Liver (tissue), 9 donors: ENCODE results near the gene FBP2. TPM values are rescaled to one million over a fixed set of nuclear protein-coding genes. Genes with fewer than 3 reads are reported as not detected.

Experiments used
- DNase-seq: peaks from one replicate; pipeline ENCODE4 v3.0.0-alpha.2; 2017; ENCODE audit warnings: low spot score
- H3K27ac ChIP-seq, 2 donors: one replicate each; pipeline ENCODE4 v1.7.0; 2013; ENCODE audit warnings: inconsistent platforms in 2 of 2, low read length in 2 of 2, control low read depth in 1 of 2, low read depth in 1 of 2, mild to moderate bottlenecking in 1 of 2
- H3K27me3 ChIP-seq, 4 donors: one replicate each; pipeline versions ENCODE4 v1.6.1 to v1.7.0; 2013; ENCODE audit warnings: low read length in 3 of 4, inconsistent platforms in 1 of 4, mild to moderate bottlenecking in 1 of 4, moderate library complexity in 1 of 4; ENCODE audit not compliant: control insufficient read depth in 4 of 4, insufficient read depth in 4 of 4
- H3K36me3 ChIP-seq, 4 donors: one replicate each; pipeline versions ENCODE4 v1.6.1 to v1.7.0; 2013; ENCODE audit warnings: low read length in 3 of 4, mild to moderate bottlenecking in 3 of 4, low read depth in 1 of 4, moderate library complexity in 1 of 4; ENCODE audit not compliant: control insufficient read depth in 4 of 4, insufficient read depth in 3 of 4
- H3K4me1 ChIP-seq, 4 donors: one replicate each; pipeline versions ENCODE4 v1.6.1 to v1.7.0; 2013; ENCODE audit warnings: low read length in 3 of 4, mild to moderate bottlenecking in 3 of 4, moderate library complexity in 1 of 4; ENCODE audit not compliant: control insufficient read depth in 4 of 4, insufficient read depth in 4 of 4
- H3K4me3 ChIP-seq, 3 donors: one replicate each; pipeline versions ENCODE4 v1.6.1 to v1.7.0; 2013; ENCODE audit warnings: low read length in 3 of 3, control low read depth in 1 of 3, low read depth in 1 of 3, mild to moderate bottlenecking in 1 of 3
- H3K9ac ChIP-seq, 2 donors: one replicate each; pipeline ENCODE4 v1.7.0; 2013; ENCODE audit warnings: low read length in 2 of 2, mild to moderate bottlenecking in 2 of 2, moderate library complexity in 2 of 2, control low read depth in 1 of 2, low read depth in 1 of 2
- H3K9me3 ChIP-seq, 4 donors: one replicate each; pipeline versions ENCODE4 v1.6.1 to v1.7.0; 2013; ENCODE audit warnings: low read length in 3 of 4; ENCODE audit not compliant: control insufficient read depth in 4 of 4
- EGR1 ChIP-seq, 2 donors: IDR thresholded peaks; 2 replicates each; pipeline ENCODE4 v1.6.1; 2016 to 2018; ENCODE audit warnings: antibody characterized with exemption in 2 of 2, low read depth in 2 of 2
- FOXA1 ChIP-seq: IDR thresholded peaks from 2 replicates; pipeline ENCODE4 v1.6.1; 2016; ENCODE audit warnings: antibody characterized with exemption
- GABPA ChIP-seq, 2 donors: IDR thresholded peaks in 1 of 2; conservative IDR thresholded peaks in 1 of 2; 2 replicates each; pipeline ENCODE4 v1.6.1; 2016; ENCODE audit warnings: antibody characterized with exemption in 2 of 2, mild to moderate bottlenecking in 1 of 2, moderate library complexity in 1 of 2
- HNF4A ChIP-seq, 2 donors: conservative IDR thresholded peaks; 2 replicates each; pipeline ENCODE4 v1.6.1; 2016; ENCODE audit warnings: antibody characterized with exemption in 2 of 2, mild to moderate bottlenecking in 2 of 2
- HNF4G ChIP-seq: IDR thresholded peaks from 2 replicates; pipeline ENCODE4 v1.6.1; 2016; ENCODE audit warnings: antibody characterized with exemption
- JUND ChIP-seq, 2 donors: IDR thresholded peaks; 2 replicates each; pipeline ENCODE4 v1.6.1; 2016; ENCODE audit warnings: antibody characterized with exemption in 2 of 2
- RAD21 ChIP-seq, 2 donors: IDR thresholded peaks; 2 replicates each; pipeline ENCODE4 v1.6.1; 2016; ENCODE audit warnings: antibody characterized with exemption in 2 of 2, mild to moderate bottlenecking in 2 of 2
- TAF1 ChIP-seq: conservative IDR thresholded peaks from 2 replicates; pipeline ENCODE4 v1.6.1; 2016; ENCODE audit warnings: antibody characterized with exemption, mild to moderate bottlenecking
- YY1 ChIP-seq: IDR thresholded peaks from 2 replicates; pipeline ENCODE4 v1.6.1; 2016; ENCODE audit warnings: antibody characterized with exemption, mild to moderate bottlenecking
- WGBS: extraction: QIAGEN DNeasy Blood & Tissue Kit; methylation state at CpG from one replicate; pipeline ENCODE4 v1.1.7; 2013; 5-methylcytosine and 5-hydroxymethylcytosine counted together
- polyA plus RNA-seq, 2 donors: library from polyadenylated mRNA; stranded (reverse) in 1 of 2; unstranded in 1 of 2; fragments of 200-250 nt in 1 of 2; fragments of >200 nt in 1 of 2; fragmentation: Nextera tagmentation in 1 of 2; extraction: Ambion mirVana in 1 of 2; gene quantifications; one replicate each; pipeline versions ENCODE4 v1.2.1 to v1.2.3, GENCODE V29; 2013 to 2015
- total RNA-seq, 2 donors: library from RNA; depleted of rRNA; stranded (reverse); fragments of >200 nt; gene quantifications; one replicate each; pipeline ENCODE4 v1.2.3, GENCODE V29; 2014
- TF ChIP-seq, protein P1 (sequence below): IDR thresholded peaks from 2 replicates; pipeline ENCODE4 v1.6.1; 2016; ENCODE audit warnings: antibody characterized with exemption
- TF ChIP-seq, protein P2 (sequence below): fragments of 150-350 bp; IDR thresholded peaks from 2 replicates; pipeline ENCODE4 v1.5.1; 2017; ENCODE audit warnings: improper control_type of control experiment, low read depth, low read length; ENCODE audit not compliant: missing input control
- TF ChIP-seq, protein P3 (sequence below): IDR thresholded peaks from 2 replicates; pipeline ENCODE4 v1.6.1; 2016; ENCODE audit warnings: antibody characterized with exemption
- TF ChIP-seq, protein P4 (sequence below): IDR thresholded peaks from 2 replicates; pipeline ENCODE4 v1.6.1; 2016; ENCODE audit warnings: antibody characterized with exemption
- TF ChIP-seq, protein P5 (sequence below): IDR thresholded peaks from 2 replicates; pipeline ENCODE4 v1.6.1; 2016; ENCODE audit warnings: antibody characterized with exemption, mild to moderate bottlenecking
- donor health status: healthy.
- donor health status: healthy.
- donor health status: healthy.
- donor health status: healthy.
- donor health status: healthy.

FBP2 gene
- total and polyA plus RNA-seq, 4 donors: not detected

DNA sequence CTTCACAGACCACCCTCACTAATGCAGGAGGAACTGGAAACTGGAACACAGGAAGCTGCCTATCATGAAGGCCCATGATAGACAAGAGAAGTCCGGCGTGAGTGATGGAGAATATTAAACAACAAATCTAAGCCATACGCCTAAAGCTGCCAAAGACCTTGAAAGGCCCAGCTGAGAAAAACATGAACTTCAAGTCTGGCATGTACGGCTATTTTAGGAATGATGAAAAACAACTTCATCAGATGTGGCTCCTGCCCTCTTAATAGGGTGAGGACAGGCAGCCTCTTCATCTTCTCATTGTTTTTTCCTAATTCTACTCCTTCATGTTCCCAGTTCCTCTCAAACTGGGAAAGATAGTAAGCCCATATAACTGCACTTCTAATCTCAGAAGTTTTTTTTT is 25.4 kb upstream of the FBP2 start:
- Histone ChIP-seq H3K4me3 (no peak overlapping the region), H3K9ac (no peak overlapping the region), H3K4me1 (peaks cover 0 to 5% (median 0%) of the 10 kb centered on the region in 4 donors), H3K27ac (no peak overlapping the region), H3K27me3 (no peaks in the 10 kb centered on the region), H3K36me3 (peaks cover 9 to 54% (median 45%) of the 10 kb centered on the region in 4 donors), H3K9me3 (no peaks in the 10 kb centered on the region)
- 87% methylated on average over 4 of the region's 4 CpGs for WGBS
- no peak for DNase-seq
- no peak for TF ChIP-seq FOXA1
- TF ChIP-seq, protein P1, sequence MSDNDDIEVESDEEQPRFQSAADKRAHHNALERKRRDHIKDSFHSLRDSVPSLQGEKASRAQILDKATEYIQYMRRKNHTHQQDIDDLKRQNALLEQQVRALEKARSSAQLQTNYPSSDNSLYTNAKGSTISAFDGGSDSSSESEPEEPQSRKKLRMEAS: no peak
- no peak for TF ChIP-seq HNF4A (conservative IDR thresholded peaks at IDR 0.05)
- TF ChIP-seq, protein P2, sequence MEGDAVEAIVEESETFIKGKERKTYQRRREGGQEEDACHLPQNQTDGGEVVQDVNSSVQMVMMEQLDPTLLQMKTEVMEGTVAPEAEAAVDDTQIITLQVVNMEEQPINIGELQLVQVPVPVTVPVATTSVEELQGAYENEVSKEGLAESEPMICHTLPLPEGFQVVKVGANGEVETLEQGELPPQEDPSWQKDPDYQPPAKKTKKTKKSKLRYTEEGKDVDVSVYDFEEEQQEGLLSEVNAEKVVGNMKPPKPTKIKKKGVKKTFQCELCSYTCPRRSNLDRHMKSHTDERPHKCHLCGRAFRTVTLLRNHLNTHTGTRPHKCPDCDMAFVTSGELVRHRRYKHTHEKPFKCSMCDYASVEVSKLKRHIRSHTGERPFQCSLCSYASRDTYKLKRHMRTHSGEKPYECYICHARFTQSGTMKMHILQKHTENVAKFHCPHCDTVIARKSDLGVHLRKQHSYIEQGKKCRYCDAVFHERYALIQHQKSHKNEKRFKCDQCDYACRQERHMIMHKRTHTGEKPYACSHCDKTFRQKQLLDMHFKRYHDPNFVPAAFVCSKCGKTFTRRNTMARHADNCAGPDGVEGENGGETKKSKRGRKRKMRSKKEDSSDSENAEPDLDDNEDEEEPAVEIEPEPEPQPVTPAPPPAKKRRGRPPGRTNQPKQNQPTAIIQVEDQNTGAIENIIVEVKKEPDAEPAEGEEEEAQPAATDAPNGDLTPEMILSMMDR: no peak
- TF ChIP-seq HNF4G: no peak
- TF ChIP-seq, protein P3, sequence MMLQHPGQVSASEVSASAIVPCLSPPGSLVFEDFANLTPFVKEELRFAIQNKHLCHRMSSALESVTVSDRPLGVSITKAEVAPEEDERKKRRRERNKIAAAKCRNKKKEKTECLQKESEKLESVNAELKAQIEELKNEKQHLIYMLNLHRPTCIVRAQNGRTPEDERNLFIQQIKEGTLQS: no peak
- TF ChIP-seq RAD21 (IDR thresholded peaks at IDR 0.05): no peak
- TF ChIP-seq YY1: no peak
- TF ChIP-seq GABPA (IDR thresholded peaks at IDR 0.05 in 1 of 2, conservative IDR thresholded peaks at IDR 0.05 in 1 of 2): no peak
- no peak for TF ChIP-seq EGR1 (IDR thresholded peaks at IDR 0.05; ENCODE audit: low read depth in 2 of 2)
- no peak for TF ChIP-seq TAF1
- TF ChIP-seq, protein P4, sequence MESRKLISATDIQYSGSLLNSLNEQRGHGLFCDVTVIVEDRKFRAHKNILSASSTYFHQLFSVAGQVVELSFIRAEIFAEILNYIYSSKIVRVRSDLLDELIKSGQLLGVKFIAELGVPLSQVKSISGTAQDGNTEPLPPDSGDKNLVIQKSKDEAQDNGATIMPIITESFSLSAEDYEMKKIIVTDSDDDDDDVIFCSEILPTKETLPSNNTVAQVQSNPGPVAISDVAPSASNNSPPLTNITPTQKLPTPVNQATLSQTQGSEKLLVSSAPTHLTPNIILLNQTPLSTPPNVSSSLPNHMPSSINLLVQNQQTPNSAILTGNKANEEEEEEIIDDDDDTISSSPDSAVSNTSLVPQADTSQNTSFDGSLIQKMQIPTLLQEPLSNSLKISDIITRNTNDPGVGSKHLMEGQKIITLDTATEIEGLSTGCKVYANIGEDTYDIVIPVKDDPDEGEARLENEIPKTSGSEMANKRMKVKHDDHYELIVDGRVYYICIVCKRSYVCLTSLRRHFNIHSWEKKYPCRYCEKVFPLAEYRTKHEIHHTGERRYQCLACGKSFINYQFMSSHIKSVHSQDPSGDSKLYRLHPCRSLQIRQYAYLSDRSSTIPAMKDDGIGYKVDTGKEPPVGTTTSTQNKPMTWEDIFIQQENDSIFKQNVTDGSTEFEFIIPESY: no peak
- TF ChIP-seq JUND (IDR thresholded peaks at IDR 0.05): no peak
- TF ChIP-seq, protein P5, sequence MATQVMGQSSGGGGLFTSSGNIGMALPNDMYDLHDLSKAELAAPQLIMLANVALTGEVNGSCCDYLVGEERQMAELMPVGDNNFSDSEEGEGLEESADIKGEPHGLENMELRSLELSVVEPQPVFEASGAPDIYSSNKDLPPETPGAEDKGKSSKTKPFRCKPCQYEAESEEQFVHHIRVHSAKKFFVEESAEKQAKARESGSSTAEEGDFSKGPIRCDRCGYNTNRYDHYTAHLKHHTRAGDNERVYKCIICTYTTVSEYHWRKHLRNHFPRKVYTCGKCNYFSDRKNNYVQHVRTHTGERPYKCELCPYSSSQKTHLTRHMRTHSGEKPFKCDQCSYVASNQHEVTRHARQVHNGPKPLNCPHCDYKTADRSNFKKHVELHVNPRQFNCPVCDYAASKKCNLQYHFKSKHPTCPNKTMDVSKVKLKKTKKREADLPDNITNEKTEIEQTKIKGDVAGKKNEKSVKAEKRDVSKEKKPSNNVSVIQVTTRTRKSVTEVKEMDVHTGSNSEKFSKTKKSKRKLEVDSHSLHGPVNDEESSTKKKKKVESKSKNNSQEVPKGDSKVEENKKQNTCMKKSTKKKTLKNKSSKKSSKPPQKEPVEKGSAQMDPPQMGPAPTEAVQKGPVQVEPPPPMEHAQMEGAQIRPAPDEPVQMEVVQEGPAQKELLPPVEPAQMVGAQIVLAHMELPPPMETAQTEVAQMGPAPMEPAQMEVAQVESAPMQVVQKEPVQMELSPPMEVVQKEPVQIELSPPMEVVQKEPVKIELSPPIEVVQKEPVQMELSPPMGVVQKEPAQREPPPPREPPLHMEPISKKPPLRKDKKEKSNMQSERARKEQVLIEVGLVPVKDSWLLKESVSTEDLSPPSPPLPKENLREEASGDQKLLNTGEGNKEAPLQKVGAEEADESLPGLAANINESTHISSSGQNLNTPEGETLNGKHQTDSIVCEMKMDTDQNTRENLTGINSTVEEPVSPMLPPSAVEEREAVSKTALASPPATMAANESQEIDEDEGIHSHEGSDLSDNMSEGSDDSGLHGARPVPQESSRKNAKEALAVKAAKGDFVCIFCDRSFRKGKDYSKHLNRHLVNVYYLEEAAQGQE: no peak

DNA sequence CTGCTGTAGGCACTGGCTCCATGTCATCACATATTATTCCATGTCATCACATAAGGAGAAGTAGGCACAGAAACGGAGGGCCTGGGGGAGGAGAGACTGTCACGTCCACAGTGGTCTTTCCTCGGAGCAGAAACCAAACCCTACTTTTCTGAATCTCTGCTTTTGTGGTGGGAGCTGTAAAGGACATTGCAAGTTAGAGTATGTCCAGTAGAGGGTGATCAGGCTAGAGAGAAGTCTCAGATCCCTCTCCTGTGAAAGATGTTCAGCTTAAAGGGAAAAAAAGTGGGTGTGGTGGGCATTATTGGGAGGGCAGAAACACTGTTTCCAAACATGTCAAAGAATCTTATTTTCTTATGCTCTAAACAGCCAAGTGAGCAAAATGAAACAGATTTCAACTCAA is 19.4 kb upstream of the FBP2 start:
- peaks cover 2 to 44% (median 33%) of the 10 kb centered on the region in 4 donors for H3K4me1 ChIP-seq
- no peaks in the 10 kb centered on the region for H3K9me3 ChIP-seq
- TF ChIP-seq TAF1 (no peak), RAD21 (IDR thresholded peaks at IDR 0.05) (peak; percentile 7 to 48)
- H3K9ac ChIP-seq: no peak overlapping the region
- peaks cover 10 to 44% (median 35%) of the 10 kb centered on the region in 4 donors for H3K36me3 ChIP-seq
- 90% methylated on average over 3 of the region's 3 CpGs for WGBS
- no peak overlapping the region for H3K4me3 ChIP-seq
- no peaks in the 10 kb centered on the region for H3K27me3 ChIP-seq
- no peak for DNase-seq
- no peak overlapping the region for H3K27ac ChIP-seq
